GM18867 (cell line): ENCODE results near the gene MCC.
A peak's percentile ranks its signal among the peaks of the same experiment; 100 is the strongest.

ENCODE experiments used
- ATAC-seq: cut with Tn5 transposase; IDR thresholded peaks from one replicate; pipeline ENCODE4 v1.9.1; 2021; ENCODE audit warnings: mild to moderate bottlenecking, moderate library complexity; ENCODE audit not compliant: unreplicated experiment

Gene MCC

DNA sequence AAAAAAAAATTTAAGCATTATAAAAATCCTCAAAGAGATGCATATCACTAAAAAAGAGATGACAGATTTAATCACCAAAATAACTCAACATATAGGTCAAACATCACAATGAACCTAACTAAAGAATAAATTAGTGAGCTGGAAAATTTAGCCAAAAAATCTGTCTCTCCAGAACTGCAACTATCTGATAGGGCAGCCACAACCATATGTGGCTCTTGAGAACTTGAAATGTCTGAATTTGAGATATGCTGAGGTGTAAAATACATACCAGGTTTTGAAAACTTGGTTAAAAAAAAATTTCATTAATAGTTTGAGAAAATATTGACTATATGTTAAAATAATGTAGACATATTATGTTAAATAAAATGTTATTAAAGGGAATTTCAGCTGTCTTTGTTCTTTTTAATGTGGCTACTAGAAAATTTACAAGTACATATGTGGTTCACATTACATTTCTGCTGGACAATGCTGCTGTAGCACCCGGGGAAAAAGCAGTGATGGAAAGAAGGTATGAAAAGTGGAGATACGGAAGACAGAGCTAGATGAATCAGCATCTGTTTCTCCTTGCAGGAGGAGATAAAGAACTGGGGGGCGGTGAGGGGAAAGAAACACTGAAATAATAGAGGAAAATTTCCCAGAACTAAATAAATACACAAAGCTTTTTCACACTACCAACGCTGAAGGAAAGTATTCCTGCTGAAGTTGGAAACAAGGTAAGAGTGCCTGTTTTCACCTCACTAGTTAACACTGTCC, 445.6 kb downstream of the MCC start:
- no peak for ATAC-seq

DNA sequence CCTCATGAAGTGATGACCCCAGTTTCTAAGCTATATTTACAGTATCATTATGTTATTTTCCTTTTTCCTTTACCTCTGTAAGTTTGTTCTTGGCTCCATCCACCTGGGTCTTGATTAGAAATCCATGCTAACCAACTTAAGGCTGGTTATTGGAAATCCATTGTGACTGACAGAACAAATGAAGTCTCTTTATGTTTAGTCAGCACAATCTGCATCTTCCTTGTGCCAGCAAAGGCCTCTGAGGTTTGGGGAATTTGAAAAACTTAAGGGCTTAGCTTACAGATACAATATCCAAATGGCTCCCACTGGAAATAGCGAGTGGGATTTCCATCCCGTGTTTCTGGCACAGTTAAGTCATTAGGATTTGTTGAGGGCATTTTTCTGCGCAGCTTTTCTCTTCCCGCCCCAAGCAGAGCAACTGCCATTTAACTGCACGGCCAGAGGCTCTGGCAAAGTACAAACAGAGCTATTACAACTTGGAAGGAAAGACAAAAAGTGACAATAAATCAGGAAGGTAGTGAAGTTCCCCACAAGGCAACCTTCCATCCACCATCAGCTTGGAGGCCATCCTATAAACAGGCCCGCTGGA, 447.5 kb downstream of the MCC start:
- no peak for ATAC-seq

DNA sequence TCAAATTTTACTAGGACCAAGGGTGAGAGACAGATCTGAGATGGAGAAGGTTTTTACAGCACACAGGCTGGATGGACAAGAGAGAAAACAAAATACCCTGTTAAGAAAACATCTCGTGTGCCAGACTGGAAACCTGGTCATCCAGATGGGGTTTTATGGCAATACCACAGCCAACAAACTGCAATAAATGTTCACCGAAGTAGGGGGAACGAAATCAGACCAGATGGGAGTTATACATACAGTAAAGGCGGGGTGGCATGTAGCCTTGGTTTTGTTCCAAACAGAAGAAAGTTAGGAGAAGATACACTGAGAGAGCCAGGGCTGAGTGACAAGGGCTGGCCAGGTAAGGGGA, 448.3 kb downstream of the MCC start:
- ATAC-seq = no peak

DNA sequence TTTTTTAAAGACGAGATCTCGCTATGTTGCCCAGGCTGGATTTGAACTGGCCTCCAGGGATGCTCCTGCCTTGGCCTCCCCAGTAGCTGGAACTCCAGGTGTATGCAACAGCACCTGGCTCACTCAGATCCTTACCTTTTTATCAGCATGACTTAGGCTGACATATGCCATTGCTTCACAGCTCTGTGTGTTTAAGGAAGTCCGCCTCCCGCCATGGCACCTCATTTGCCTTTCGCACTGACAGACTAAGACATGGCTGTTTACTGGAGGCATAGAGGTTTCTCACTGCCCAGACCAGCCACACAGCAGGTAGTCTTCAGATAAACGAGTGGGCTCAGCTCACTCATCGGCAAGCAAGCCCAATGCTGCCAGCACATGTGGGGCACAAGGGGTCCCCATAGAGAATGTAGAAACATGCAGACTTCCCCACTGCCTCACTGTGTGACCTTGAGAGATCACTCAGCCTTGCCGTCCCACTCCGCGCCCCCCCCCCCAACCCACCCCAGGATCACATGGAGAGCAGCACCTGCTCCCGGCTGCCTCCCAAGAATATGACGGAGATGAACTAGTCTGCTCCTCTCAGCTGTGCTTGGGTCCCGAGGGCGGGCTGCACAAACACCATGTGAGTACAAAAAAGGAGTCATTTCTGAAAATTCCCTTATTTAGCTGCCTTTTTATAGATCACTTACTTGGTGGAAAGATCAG, 448.9 kb downstream of the MCC start:
- ATAC-seq = no peak

DNA sequence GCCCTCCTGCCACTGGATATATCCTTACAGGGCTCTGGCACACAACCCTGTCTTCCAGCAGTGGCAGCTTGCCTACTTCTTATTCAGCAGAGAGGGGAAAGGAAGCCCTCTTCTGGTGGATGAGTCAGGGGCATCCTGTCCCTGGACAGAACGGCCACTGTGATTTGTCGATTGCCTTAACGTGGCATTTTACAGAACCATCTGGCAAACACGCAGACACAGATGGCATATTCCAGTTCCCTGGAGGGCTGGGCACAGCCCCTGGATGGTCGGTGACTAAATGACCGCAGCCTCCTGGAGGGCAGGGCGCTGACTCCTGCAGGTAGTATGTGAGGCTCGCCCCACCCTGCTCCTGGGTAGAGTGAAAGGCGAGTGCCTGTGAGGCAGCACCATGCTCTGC, 449.5 kb downstream of the MCC start:
- ATAC-seq = no peak

DNA sequence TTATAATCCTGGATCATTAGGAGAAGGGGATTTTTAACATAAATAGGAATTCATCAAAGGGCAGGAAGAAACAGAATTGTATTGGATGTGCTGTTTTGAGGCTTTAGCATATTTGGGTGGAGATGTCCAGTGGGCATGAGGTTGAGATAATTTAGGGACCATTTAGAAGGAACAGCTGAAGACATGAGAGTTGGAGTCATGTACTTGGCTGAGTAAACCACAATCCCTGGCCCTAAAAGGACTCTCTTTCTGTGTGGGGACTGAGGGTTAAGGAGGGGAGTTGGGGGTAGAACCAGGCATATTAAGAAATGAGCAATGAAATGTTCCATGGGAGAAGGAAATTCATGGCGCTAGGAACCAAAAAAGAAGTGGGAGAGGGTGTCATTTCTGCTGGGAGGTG, 450.1 kb downstream of the MCC start:
- no peak for ATAC-seq

DNA sequence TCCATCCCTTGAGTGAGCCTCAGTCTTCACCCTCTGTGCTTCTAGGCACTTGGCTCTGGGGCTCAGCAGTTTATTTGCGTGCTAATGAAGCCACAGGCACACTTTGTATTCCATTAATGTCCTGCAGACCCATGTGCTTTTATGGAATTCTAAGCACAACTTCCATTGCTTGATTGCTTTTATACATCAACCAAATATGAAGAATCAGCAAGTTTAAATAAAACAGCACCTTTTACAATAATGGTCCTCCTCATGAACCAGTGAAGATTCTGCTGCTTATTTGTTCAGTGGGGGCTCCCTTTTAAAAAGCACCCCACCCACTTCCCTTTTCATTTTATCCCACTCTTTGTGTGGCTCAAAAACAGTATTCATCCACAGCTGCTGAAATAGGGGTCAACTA, 451.4 kb downstream of the MCC start:
- no peak for ATAC-seq

DNA sequence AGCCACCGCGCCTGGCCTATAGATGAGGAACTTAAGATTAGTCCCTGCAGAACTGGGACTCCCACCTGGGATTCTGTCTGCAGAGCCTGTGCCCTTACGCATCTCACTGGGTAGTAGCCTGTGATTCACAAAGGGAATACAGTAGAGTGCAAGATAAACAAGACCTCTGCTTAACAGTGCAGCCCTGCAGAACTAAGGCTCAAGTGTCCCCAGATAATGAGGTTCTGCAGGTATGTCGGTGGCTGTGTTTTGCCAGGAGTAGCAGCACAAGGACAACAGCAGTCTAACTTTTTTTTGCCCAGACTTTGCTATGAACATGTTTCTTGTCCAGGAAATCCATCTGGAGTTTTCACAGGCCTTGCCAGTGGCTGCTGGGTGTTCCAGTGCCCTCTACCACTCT, 451.9 kb downstream of the MCC start:
- no peak for ATAC-seq

DNA sequence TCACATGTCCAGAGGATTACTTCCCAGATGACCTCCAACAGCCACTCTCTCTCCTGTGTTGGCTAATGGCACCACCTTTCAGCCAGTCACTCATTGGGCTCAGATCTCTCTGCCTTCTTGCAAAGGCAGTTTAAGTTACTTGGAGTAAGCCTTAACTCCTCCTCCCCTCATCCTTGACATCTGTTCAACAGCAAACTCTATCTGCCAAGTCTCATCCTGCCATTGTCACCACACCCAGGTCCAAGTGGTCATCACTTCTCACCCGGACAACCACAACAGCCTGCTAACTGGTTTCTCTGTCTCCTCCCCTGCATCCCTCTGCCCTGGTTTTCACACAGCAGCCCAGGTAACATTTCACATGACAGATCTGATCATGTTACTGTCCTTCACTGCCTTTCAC, 453.2 kb downstream of the MCC start:
- ATAC-seq = no peak

DNA sequence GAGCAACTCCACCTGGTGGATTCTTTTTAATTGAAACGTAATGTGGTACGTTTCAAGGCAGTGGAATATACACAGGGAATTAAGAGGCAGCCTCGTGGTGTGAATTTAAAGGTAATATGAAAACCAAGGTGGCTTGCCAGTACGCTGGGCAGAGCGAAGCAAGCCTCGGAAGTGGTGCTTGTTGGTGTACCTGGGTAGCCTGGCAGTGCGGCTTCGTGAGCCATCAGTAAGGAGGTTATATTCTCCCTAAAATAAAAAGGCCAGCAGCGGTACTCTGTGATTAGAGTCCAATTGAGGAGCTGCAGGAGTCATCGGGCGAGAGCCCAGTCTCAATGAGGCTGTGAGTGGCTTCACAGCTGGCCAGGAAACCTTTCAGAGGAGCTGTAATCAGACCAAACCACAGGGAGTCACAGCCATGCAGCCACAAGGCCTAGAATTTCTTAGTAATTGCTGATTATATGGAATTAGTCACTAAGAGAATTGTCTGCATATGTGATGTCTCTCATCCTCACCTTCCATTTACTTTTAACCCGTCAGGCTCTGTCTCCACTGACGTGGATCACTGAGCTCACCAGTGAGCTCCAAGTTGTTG, 454.0 kb downstream of the MCC start:
- ATAC-seq = no peak

DNA sequence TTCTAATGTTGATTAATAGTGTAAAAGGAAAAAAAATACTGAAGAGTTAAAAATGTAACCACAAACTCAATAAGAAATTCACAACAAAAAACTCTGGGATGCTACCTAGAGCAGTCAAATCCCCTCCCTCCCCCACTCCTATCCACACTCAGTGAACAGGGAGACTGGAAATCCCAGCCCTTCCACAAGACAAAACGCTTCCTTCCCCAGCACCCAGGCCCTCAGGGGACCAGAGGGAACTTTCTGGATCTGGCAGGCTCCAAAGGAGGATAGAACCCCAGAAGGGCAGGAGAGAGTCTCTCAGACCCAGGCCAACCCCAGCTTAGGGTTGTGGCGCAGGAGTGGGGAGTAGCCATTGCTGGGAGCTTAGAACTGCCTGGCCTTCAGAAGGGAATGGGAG, 456.7 kb downstream of the MCC start:
- ATAC-seq = no peak

DNA sequence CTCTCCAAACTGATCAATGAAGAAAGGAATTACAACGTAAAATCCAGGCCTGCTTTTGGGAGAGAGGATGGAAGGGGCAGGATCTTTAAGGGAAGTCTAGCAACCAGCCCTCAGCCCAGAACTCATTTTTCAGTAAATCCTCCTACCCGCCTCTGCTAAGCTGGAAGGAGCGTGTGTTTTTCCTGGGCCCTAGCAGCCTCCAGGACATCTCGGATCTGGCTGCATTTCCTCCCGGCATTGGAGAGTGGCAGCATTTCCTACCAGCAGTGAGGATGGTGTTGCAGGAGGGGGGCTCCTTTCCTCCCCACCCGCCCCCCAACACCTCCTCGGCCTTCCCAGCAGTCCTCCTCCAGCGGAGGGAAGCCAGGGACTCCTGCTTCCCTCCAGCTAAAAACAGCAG, 457.1 kb downstream of the MCC start:
- no peak for ATAC-seq

DNA sequence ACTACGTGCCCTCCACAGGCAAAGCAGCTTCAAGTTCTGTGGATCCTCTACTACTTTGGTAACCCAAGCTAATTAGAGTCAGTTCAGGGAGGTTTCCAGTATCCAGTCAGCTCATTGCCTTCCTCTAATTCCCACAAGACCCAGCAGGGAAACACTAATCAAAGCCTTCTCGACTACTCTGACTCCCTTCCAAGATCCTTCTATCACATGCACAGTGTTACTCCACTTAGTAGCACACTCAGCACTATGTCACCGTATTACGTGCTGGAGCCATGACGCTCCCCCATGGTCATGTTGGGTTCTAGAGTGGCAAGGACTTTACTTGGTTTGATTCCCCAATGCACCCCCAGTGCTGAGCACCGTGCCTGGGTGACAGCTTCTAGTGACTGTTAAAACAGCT, 458.6 kb downstream of the MCC start:
- ATAC-seq = no peak

DNA sequence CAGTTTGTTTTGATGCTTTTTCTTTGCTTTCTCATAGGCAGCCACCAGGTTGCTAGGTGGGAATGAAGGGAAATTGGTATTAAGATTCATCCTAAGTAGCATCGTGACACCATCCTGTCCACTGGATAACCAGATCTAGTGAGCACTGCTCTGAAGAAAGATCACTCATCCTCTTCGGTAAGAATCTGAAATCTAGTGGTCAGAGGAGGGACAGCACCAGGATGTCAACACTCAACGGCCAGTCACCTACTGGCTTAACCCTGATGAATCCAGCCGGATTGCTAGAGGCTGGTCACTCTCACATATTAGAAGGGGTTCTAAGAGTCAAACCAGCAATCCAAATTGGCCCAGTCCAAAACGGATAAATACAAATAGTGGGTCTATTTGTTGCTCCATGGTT, 460.8 kb downstream of the MCC start:
- no peak for ATAC-seq

DNA sequence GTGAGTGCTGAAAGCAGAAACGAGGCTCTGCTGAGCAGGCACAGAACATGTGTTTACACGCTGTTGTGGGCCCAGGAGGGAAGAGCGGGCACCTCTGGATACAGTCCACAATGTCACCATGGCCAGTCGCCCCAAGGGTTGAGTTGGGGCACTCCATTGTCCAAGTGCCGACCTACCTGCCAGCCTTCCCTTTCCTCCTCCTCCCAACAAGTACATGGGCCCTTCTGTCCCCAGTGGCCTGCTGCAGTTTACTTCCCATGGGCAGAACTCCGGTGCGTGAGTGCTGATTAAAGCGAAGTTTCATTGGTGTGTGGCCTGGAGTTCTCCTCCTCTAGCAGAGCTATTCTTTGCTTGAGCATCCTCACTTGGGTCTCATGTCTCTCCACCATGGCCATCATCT, 461.2 kb downstream of the MCC start:
- no peak for ATAC-seq

DNA sequence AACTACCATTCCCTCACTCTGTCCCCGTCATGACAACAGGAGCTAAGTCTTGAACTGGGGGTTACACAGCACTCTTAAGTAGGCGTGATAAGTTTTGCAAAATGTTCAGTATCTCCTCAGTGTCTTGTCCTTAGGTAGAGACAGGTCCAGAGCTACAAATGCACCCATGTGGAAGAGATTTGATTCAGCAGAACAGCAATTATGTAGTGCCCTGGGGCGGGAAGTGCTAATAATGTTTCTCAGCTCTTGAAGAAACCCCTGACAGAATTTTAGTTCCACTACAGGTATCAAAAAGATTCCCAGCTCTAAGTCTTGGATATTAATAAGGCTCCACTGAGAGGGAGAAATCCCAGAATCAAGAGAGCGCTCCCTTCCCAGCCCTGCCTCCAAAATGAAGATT, 462.0 kb downstream of the MCC start:
- no peak for ATAC-seq

DNA sequence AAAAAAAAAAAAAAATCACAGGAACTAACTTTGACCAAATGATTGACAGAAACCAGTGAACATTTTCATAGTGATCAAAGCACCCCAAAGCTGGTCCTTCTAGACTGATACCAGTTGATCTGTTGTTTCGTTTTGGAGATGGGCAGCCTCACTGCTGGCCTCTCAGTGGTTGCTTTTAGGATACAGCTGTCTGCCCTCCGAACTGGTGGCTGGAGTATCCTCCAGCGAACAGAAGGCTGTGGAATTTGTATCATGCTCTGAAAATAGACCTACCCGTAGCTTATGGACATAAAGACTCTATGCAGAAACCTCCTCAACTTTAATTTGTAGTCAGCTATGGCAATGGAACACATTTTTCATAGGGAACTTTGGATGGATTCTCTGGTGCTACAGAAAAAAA, 462.7 kb downstream of the MCC start:
- ATAC-seq = no peak

DNA sequence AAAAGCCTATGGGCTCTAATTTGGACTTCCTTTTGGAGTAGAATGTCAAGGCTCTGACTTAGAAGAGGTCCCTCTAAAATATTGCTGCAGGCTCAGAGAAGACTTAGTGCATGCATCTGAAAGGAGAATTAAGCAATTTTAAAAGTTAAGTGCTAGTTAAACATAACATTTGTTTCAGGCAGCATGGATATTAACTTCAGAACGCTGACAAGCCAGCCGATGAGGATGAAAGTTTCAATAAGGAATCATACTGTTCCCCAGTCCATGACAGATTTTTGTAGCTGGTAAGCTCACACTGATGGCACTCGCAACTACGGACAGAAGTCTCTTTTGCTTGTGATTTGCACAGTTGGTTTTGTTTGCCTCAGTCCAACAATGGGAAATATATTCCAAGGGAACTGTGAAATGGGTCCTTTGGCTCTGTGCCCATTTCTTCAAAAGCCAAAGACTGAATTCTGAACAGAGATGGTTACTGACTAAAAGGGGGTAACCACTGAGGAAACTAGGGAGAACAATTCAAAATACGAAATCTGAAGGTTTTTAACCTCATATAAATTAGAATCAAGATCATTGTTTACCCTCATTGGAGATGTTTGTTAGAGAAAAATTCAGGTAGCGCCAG, 464.1 kb downstream of the MCC start:
- ATAC-seq = no peak

DNA sequence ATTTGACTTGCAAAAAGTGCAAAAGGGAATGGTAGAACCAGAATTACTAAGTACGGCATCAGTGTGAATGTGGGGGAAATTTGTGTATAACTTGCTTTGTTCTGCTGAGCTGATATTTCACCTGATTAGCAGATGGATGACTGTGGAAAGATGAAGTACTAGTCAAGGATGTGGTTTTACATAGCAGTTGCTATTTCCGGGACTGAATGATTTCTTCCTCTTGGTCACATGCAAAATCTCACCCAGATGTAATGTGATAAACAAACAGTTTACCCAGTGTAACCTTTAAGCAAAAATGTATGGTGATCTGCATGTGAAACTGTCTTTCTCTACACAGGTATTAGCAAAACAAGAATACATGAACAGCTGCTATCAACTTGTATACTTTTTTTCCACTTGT, 465.6 kb downstream of the MCC start:
- ATAC-seq = peak; percentile 88

DNA sequence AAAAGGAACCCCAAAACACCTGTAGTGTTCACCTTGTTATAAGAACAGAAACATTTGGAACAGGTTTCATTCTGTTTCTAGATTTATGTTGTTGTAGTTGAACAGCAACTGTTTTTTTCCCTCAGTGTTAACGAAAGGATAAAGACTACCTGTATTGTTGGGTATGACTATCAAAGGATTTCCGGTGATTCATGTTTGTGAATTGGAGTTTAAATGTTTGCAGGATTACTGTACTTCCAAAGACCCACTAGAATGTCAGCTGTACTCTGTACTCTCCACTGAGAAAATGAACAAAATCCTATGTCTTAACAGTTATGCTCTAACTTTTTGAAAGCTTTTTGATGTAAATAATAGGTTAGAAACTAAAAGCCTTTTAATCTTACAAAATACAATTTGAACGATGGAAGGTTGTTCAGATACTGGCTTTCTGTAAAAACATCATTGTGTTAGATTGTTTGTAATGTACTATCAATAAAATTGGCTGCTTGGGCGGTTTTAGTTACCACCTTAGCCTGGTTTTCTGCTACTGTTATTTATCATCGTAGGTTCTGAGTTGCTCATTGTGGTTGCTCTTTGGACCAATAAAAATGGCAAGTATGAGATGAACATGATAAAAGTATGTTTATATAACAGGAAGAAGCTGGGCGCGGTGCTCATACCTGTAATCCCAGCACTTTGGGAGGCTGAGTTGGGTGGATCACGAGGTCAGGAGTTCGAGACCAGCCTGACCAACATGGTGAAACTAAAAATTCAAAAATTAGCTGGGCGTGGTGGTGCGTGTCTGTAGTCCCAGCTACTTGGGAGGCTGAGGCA, 467.6 kb downstream of the MCC start:
- no peak for ATAC-seq
